H9 (cell line): Measurements from ENCODE around the gene TLE5. TPM values are rescaled to one million over a fixed set of nuclear protein-coding genes. Genes with fewer than 3 reads are reported as not detected.

Experiments used
- DNase-seq: peaks from one replicate; pipeline ENCODE4 v3.0.0-alpha.2; 2017
- H2AFZ ChIP-seq: one replicate; pipeline ENCODE4 v1.6.1; 2013; ENCODE audit warnings: mild to moderate bottlenecking, low read length, control low read depth, moderate library complexity
- H2AK5ac ChIP-seq: 2 replicates; pipeline ENCODE4 v1.6.1; 2013; ENCODE audit warnings: low read length, control low read depth, mixed read lengths; ENCODE audit not compliant: insufficient read length
- H2BK120ac ChIP-seq: one replicate; pipeline ENCODE4 v1.6.1; 2013; ENCODE audit warnings: low read depth, mild to moderate bottlenecking, low read length, control low read depth, inconsistent platforms; ENCODE audit not compliant: poor library complexity, severe bottlenecking
- H2BK12ac ChIP-seq: 2 replicates; pipeline ENCODE4 v1.6.1; 2013; ENCODE audit warnings: low read length, control low read depth, mixed read lengths, low read depth; ENCODE audit not compliant: insufficient read length
- H2BK15ac ChIP-seq: 2 replicates; pipeline ENCODE4 v1.6.1; 2013; ENCODE audit warnings: low read depth, low read length, control low read depth
- H2BK20ac ChIP-seq: one replicate; pipeline ENCODE4 v1.6.1; 2013; ENCODE audit warnings: low read depth, mild to moderate bottlenecking, low read length, control low read depth, inconsistent platforms; ENCODE audit not compliant: poor library complexity, severe bottlenecking
- H2BK5ac ChIP-seq: 2 replicates; pipeline ENCODE4 v1.6.1; 2013; ENCODE audit warnings: low read length, control low read depth, mixed read lengths; ENCODE audit not compliant: insufficient read length
- H3K14ac ChIP-seq: 2 replicates; pipeline ENCODE4 v1.6.1; 2013; ENCODE audit warnings: low read length, control low read depth; ENCODE audit not compliant: insufficient read depth
- H3K18ac ChIP-seq: 2 replicates; pipeline ENCODE4 v1.6.1; 2013; ENCODE audit warnings: low read depth, mild to moderate bottlenecking, mixed read lengths, low read length, control low read depth; ENCODE audit not compliant: insufficient read length
- H3K23ac ChIP-seq: 2 replicates; pipeline ENCODE4 v1.6.1; 2013; ENCODE audit warnings: low read length, control low read depth, mixed read lengths, low read depth; ENCODE audit not compliant: insufficient read length
- H3K23me2 ChIP-seq: 2 replicates; pipeline ENCODE4 v1.6.1; 2013; ENCODE audit warnings: low read depth, mild to moderate bottlenecking, mixed read lengths, low read length, control low read depth; ENCODE audit not compliant: insufficient read length, poor library complexity, severe bottlenecking
- H3K27ac ChIP-seq: 2 replicates; pipeline ENCODE4 v1.5.1; 2013; ENCODE audit warnings: low read length, control low read depth, mixed read lengths, low read depth; ENCODE audit not compliant: insufficient read length
- H3K27me3 ChIP-seq: 2 replicates; pipeline ENCODE4 v1.6.1; 2013; ENCODE audit warnings: low read length, control low read depth, inconsistent platforms; ENCODE audit not compliant: insufficient read depth
- H3K4ac ChIP-seq: 2 replicates; pipeline ENCODE4 v1.6.1; 2013; ENCODE audit warnings: low read depth, mild to moderate bottlenecking, control low read depth, inconsistent platforms, low read length, moderate library complexity
- H3K4me1 ChIP-seq: 2 replicates; pipeline ENCODE4 v1.6.1; 2013; ENCODE audit warnings: low read length, control low read depth, inconsistent platforms; ENCODE audit not compliant: insufficient read depth
- H3K4me2 ChIP-seq: 2 replicates; pipeline ENCODE4 v1.6.1; 2013; ENCODE audit warnings: low read length, control low read depth, mixed read lengths; ENCODE audit not compliant: insufficient read length, insufficient read depth
- H3K56ac ChIP-seq: 2 replicates; pipeline ENCODE4 v1.6.1; 2013; ENCODE audit warnings: low read depth, mild to moderate bottlenecking, mixed read lengths, low read length, control low read depth; ENCODE audit not compliant: insufficient read length
- H3K79me1 ChIP-seq: 2 replicates; pipeline ENCODE4 v1.6.1; 2013; ENCODE audit warnings: low read depth, mild to moderate bottlenecking, moderate library complexity, low read length, control low read depth, inconsistent platforms; ENCODE audit not compliant: insufficient read depth, poor library complexity, severe bottlenecking
- H3K79me2 ChIP-seq: 2 replicates; pipeline ENCODE4 v1.6.1; 2013; ENCODE audit warnings: low read length, control low read depth, inconsistent platforms; ENCODE audit not compliant: insufficient read depth
- H3K9ac ChIP-seq: 2 replicates; pipeline ENCODE4 v1.6.1; 2013; ENCODE audit warnings: low read length, control low read depth, mixed read lengths; ENCODE audit not compliant: insufficient read length; ENCODE audit errors: extremely low read depth
- H3K9me3 ChIP-seq: one replicate; pipeline ENCODE4 v1.6.1; 2013; ENCODE audit warnings: low read depth, low read length, inconsistent platforms; ENCODE audit not compliant: control insufficient read depth
- H3T11ph ChIP-seq: one replicate; pipeline ENCODE4 v1.6.1; 2013; ENCODE audit warnings: mild to moderate bottlenecking, low read length, control low read depth, inconsistent platforms
- H4K20me1 ChIP-seq: one replicate; pipeline ENCODE4 v1.6.1; 2013; ENCODE audit not compliant: control insufficient read depth, insufficient read length, insufficient read depth
- H4K5ac ChIP-seq: 2 replicates; pipeline ENCODE4 v1.6.1; 2013; ENCODE audit warnings: low read depth, mild to moderate bottlenecking, mixed read lengths, low read length, control low read depth; ENCODE audit not compliant: insufficient read length
- H4K8ac ChIP-seq: replicated peaks from 2 replicates; pipeline ENCODE4 v1.6.1; 2013; ENCODE audit warnings: low read length, control low read depth, mixed read lengths, low read depth; ENCODE audit not compliant: insufficient read length
- H4K91ac ChIP-seq: 2 replicates; pipeline ENCODE4 v1.6.1; 2013; ENCODE audit warnings: low read depth, mild to moderate bottlenecking, moderate library complexity, mixed read lengths, low read length, control low read depth; ENCODE audit not compliant: insufficient read length
- H3K27ac Mint-ChIP-seq, 3 experiments: 2 replicates in 2 of 3; 3 replicates in 1 of 3; pipeline ENCODE4 v1.8.0; 2020 to 2021; ENCODE audit warnings: mixed read lengths in 3 of 3, mild to moderate bottlenecking in 1 of 3, moderate library complexity in 1 of 3
- H3K27me3 Mint-ChIP-seq: 2 replicates; pipeline ENCODE4 v1.8.0; 2021; ENCODE audit warnings: low read depth, mild to moderate bottlenecking, moderate library complexity, mixed read lengths
- H3K36me3 Mint-ChIP-seq, 3 experiments: 2 replicates in 2 of 3; 3 replicates in 1 of 3; pipeline ENCODE4 v1.8.0; 2020 to 2021; ENCODE audit warnings: low read depth in 3 of 3, mixed read lengths in 3 of 3; ENCODE audit not compliant: insufficient read depth in 1 of 3
- H3K4me1 Mint-ChIP-seq, 2 experiments: 2 replicates each; pipeline ENCODE4 v1.8.0; 2020; ENCODE audit warnings: mixed read lengths in 2 of 2
- H3K4me3 Mint-ChIP-seq, 2 experiments: 2 replicates in 1 of 2; 3 replicates in 1 of 2; pipeline ENCODE4 v1.8.0; 2020 to 2021; ENCODE audit warnings: mild to moderate bottlenecking in 2 of 2, mixed read lengths in 2 of 2, moderate library complexity in 1 of 2
- H3K9me3 Mint-ChIP-seq, 2 experiments: 2 replicates in 1 of 2; 3 replicates in 1 of 2; pipeline ENCODE4 v1.8.0; 2020; ENCODE audit warnings: mild to moderate bottlenecking in 2 of 2, mixed read lengths in 2 of 2, moderate library complexity in 1 of 2
- WGBS: extraction: QIAGEN DNeasy Blood & Tissue Kit; methylation state at CpG from one replicate; pipeline ENCODE4 v1.1.7; 2013; ENCODE audit warnings: missing lambda C conversion rate, low lambda C conversion rate, mixed read lengths; ENCODE audit not compliant: insufficient read length; ENCODE audit errors: extremely low coverage; 5-methylcytosine and 5-hydroxymethylcytosine counted together
- total RNA-seq: library from RNA; stranded (reverse); gene quantifications from 2 replicates; pipeline ENCODE4 v1.2.1, GENCODE V29; 2021
- TF ChIP-seq, protein P1 (sequence below): fragments of 200-600 bp; sonication (generic); conservative IDR thresholded peaks from 3 replicates; pipeline ENCODE4 v1.8.0; 2021; ENCODE audit warnings: antibody characterized with exemption, mild to moderate bottlenecking

The TLE5 gene
- total RNA-seq, 1 experiment from 2014 or later = 221 TPM

DNA sequence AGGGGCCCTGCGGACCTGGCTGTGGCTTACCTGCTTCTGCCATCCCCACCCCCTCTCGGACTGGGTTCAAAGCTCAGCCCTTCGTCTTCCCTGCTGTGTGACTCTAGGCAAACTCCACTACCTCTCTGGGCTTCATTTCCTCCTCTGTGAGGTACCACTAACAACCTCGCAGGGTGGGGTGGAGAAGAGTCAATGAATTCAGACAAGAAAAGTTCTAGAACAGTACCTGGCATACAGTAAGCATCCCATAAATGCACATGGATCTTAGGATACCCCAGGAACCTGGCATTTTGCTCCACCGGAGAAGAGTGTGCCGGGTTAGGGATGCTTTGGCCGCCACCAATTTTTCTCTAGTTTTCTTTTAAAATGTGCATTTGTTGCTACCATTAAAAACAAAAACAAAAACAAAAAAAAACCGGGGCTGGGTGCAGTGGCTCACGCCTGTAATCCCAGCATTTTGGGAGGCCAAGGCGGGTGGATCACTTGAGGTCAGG, 3.4 kb downstream of the TLE5 start:
- peaks cover 24 to 55% of the 10 kb centered on the region in 2 experiments for H3K4me1 Mint-ChIP-seq
- TF ChIP-seq, protein P1, sequence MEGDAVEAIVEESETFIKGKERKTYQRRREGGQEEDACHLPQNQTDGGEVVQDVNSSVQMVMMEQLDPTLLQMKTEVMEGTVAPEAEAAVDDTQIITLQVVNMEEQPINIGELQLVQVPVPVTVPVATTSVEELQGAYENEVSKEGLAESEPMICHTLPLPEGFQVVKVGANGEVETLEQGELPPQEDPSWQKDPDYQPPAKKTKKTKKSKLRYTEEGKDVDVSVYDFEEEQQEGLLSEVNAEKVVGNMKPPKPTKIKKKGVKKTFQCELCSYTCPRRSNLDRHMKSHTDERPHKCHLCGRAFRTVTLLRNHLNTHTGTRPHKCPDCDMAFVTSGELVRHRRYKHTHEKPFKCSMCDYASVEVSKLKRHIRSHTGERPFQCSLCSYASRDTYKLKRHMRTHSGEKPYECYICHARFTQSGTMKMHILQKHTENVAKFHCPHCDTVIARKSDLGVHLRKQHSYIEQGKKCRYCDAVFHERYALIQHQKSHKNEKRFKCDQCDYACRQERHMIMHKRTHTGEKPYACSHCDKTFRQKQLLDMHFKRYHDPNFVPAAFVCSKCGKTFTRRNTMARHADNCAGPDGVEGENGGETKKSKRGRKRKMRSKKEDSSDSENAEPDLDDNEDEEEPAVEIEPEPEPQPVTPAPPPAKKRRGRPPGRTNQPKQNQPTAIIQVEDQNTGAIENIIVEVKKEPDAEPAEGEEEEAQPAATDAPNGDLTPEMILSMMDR = no peak

More for the DNA sequence above, 3.4 kb downstream of the TLE5 start:
- no peak overlapping the region for H3K18ac ChIP-seq
- Mint-ChIP-seq H3K4me3 (no peak overlapping the region), H3K27ac (no peak overlapping the region), H3K36me3 (peaks cover 13 to 53% (median 44%) of the 10 kb centered on the region in 3 experiments; a peak in 6 of 7 replicates), H3K27me3 (peaks cover 3% of the 10 kb centered on the region), H3K9me3 (no peaks in the 10 kb centered on the region)
- H3K79me1 ChIP-seq = no peaks in the 10 kb centered on the region
- no peak overlapping the region for H2AK5ac ChIP-seq
- H4K20me1 ChIP-seq = no peaks in the 10 kb centered on the region
- no peak for DNase-seq
- 0 out of 2 replicates have a peak, but pooled peaks cover 2% of the 10 kb centered on the region for H3K79me2 ChIP-seq
- no peak overlapping the region for H3T11ph ChIP-seq
- no peak overlapping the region for H3K27ac ChIP-seq
- H2BK5ac ChIP-seq = no peak overlapping the region
- no peaks in the 10 kb centered on the region for H3K9me3 ChIP-seq
- H4K91ac ChIP-seq = no peak overlapping the region
- no peak overlapping the region for H3K9ac ChIP-seq
- H3K23me2 ChIP-seq = no peaks in the 10 kb centered on the region
- no peak overlapping the region for H4K5ac ChIP-seq
- H3K14ac ChIP-seq = no peak overlapping the region
- WGBS = no CpG with 5 or more reads among the region's 10 CpGs
- no peak overlapping the region for H4K8ac ChIP-seq
- H2BK15ac ChIP-seq = no peak overlapping the region
- no peaks in the 10 kb centered on the region for H3K27me3 ChIP-seq
- no peak overlapping the region for H2BK20ac ChIP-seq
- H3K4me2 ChIP-seq = no peak overlapping the region
- no peaks in the 10 kb centered on the region; the same call in 1 of the 2 replicates for H3K4me1 ChIP-seq
- H2AFZ ChIP-seq = no peak overlapping the region
- no peak overlapping the region for H3K4ac ChIP-seq
- no peak overlapping the region for H2BK120ac ChIP-seq
- H3K56ac ChIP-seq = no peak overlapping the region
- H2BK12ac ChIP-seq = no peak overlapping the region
- H3K23ac ChIP-seq = no peak overlapping the region
